ENCODE data around the gene CDC20. TPM values are rescaled to one million over a fixed set of nuclear protein-coding genes. Genes with fewer than 3 reads are reported as not detected.

Gene CDC20
- total and polyA plus RNA-seq, 7 experiments from 2014 or later: 0.38 to 101 (median 0.78) TPM; not detected in 2

DNA sequence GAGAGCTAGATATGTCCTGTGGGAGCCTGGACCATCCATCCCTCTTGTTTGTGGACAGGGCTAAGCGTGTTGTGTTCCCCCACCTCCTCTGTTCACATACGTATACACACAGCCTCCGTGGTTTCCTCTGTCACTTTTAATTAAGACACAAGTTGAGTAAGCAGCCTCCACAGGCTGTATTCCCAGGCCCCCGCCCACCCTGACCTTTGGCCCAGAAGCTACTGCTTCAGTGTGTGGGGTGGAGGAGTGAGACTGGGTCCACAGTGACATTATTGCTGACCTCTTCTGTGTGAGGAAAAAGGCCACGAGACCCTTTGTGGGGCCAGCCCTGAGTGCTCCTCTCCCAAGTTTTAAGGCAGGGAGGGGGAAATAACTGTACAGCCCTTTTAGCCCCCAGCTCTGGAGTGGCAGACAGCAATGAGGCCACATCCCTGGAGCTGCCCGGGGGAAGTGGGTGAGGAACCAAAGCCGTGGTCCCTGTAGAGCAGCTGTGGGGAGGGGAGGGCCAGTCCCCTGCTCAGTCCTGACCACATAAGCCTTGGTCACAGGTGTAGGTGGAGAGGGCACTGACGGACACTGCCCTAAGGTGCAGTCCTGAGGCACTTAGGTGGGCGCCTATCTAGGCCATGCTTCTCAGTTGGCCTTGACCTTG, 4.6 kb downstream of the CDC20 start:
- Histone ChIP-seq H3K27ac (ENCODE audit: low read depth, low read length) (no peak overlapping the region), H3K9me3 (ENCODE audit: control insufficient read depth in 2 of 3, low read length in 3 of 3) (no peaks in the 10 kb centered on the region), H3K27me3 (ENCODE audit: control insufficient read depth in 2 of 2, insufficient read depth in 2 of 2, low read length in 2 of 2) (no peaks in the 10 kb centered on the region), H3K36me3 (ENCODE audit: control insufficient read depth in 2 of 3, insufficient read depth in 3 of 3, low read length in 3 of 3) (peaks cover 10 to 39% (median 10%) of the 10 kb centered on the region in 3 experiments), H3K4me3 (ENCODE audit: low read length) (no peak overlapping the region), H3K4me1 (ENCODE audit: control insufficient read depth in 2 of 2, insufficient read depth in 2 of 2, low read length in 2 of 2) (peaks cover 11 to 21% of the 10 kb centered on the region in 2 donors)
- peak overlapping the region in 1 of 10 donors; percentile 25 for H3K4me3 Mint-ChIP-seq
- no peaks in the 10 kb centered on the region for H3K27me3 Mint-ChIP-seq
- ATAC-seq: no peak
- intact Hi-C loops (cut with micrococcal nuclease): loop anchor here (10.0 kb wide), 4 partner anchors 291 to 611 kb away; partner anchors contain the start of genes ATP6V0B (in 1 of the 2), B4GALT2 (in 1 of the 2), DPH2 (in 1 of the 2) and KDM4A (in 1 of the 2)
- ChIA-PET CTCF (no interaction called here), POLR2A (interaction anchor here (1.0 kb wide), 1 partner anchor 27 kb away, joined by 3 read pairs; the partner anchor contains the start of genes MED8 and SZT2)
- H3K36me3 Mint-ChIP-seq: peaks cover 5 to 59% (median 13%) of the 10 kb centered on the region in 5 donors
- no peak overlapping the region for H3K27ac Mint-ChIP-seq
- DNase-seq: no peak
- no peaks in the 10 kb centered on the region for H3K9me3 Mint-ChIP-seq
- peaks cover 18 to 68% (median 34%) of the 10 kb centered on the region in 7 donors for H3K4me1 Mint-ChIP-seq

DNA sequence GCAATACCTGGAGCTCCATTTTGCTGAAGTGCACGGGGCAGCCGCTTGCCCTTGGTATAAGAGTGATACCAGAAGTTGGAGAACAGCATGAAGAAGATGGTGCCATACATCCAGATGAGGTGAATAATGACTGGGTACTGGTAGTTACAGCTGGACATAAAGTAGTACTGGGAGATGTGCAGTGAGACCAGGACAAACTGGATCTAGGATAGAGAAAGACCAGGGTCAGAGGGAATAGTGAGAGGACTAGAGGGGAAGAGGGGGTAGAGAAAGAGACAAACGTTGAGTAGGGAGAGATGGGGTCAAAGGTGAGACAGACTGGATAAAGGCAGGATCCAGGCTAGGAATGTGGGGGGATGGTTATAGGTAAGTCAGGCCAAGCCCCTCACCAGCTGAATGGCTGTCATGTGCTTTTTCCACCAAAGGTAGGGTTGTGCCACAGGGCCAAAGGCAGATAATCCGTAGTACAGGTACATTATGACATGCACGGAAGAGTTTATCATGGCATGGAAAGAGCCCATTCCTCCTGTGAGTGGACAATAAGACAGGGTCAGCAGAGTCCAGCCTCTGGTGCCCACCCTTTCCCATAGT, 5.2 kb downstream of the CDC20 start:
- Histone ChIP-seq H3K4me3 (ENCODE audit: low read length) (no peak overlapping the region), H3K27ac (ENCODE audit: low read depth, low read length) (no peak overlapping the region), H3K36me3 (ENCODE audit: control insufficient read depth in 2 of 3, insufficient read depth in 3 of 3, low read length in 3 of 3) (peaks cover 10 to 39% (median 10%) of the 10 kb centered on the region in 3 experiments), H3K4me1 (ENCODE audit: control insufficient read depth in 2 of 2, insufficient read depth in 2 of 2, low read length in 2 of 2) (peaks cover 15 to 26% of the 10 kb centered on the region in 2 donors), H3K27me3 (ENCODE audit: control insufficient read depth in 2 of 2, insufficient read depth in 2 of 2, low read length in 2 of 2) (no peaks in the 10 kb centered on the region), H3K9me3 (ENCODE audit: control insufficient read depth in 2 of 3, low read length in 3 of 3) (no peaks in the 10 kb centered on the region)
- no peak for DNase-seq
- ChIA-PET POLR2A (interaction anchor here (1.0 kb wide), 1 partner anchor 26 kb away, joined by 3 read pairs; the partner anchor contains the start of genes MED8 and SZT2), CTCF (interaction anchor here (0.6 kb wide), 1 partner anchor 56 kb away, joined by 5 read pairs; no protein-coding TSS in a partner anchor)
- ATAC-seq: no peak
- H3K9me3 Mint-ChIP-seq: no peaks in the 10 kb centered on the region
- peaks cover 19 to 73% (median 35%) of the 10 kb centered on the region in 7 donors for H3K4me1 Mint-ChIP-seq
- peak overlapping the region in 1 of 9 donors; percentile 68 for H3K27ac Mint-ChIP-seq
- peaks cover 5 to 59% (median 13%) of the 10 kb centered on the region in 5 donors for H3K36me3 Mint-ChIP-seq
- peak overlapping the region in 1 of 10 donors; percentile 23 for H3K4me3 Mint-ChIP-seq
- intact Hi-C loops (cut with micrococcal nuclease): loop anchor here (10.0 kb wide), 4 partner anchors 291 to 611 kb away; partner anchors contain the start of genes ATP6V0B (in 1 of the 2), B4GALT2 (in 1 of the 2), DPH2 (in 1 of the 2) and KDM4A (in 1 of the 2)
- H3K27me3 Mint-ChIP-seq: no peaks in the 10 kb centered on the region

DNA sequence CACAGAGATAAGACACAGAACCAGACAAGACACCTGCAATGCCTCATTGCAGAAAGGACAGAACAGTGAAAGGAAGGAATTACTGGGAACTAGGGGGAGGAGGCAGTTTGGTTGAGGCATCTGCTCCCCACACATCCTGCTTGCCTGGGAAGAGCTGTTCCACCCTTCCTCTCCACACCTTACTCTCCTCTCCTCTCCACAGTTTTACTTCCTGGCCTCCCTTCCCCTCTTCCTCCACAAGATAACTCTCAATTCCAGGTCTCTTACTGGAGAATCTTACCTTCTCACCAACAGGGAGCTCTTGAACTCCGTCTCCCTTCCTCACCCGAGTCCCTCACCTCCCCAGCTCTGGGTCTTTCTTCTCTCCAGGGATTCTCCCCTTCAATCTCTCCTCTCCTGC, 6.9 kb downstream of the CDC20 start:
- H3K4me1 Mint-ChIP-seq: peaks cover 24 to 63% (median 32%) of the 10 kb centered on the region in 7 donors
- DNase-seq: no peak
- H3K27ac ChIP-seq (ENCODE audit: low read depth, low read length): peak overlapping the region; percentile 90
- ATAC-seq: no peak
- intact Hi-C loops (cut with micrococcal nuclease): loop anchor here (5.0 to 10.0 kb wide), 6 partner anchors 87 to 847 kb away; partner anchors contain the start of genes HYI (in 2 of the 2), ATP6V0B (in 1 of the 2), B4GALT2 (in 1 of the 2) and DMAP1 (in 1 of the 2)
- H3K9me3 Mint-ChIP-seq: no peaks in the 10 kb centered on the region
- ChIA-PET POLR2A (interaction anchor here (0.5 kb wide), 1 partner anchor 550 kb away, joined by 4 read pairs; no protein-coding TSS in a partner anchor), CTCF (no interaction called here)
- H3K27ac Mint-ChIP-seq: peak overlapping the region; percentile 43 to 94 (median 74)
- peaks cover 5 to 50% (median 13%) of the 10 kb centered on the region in 5 donors for H3K36me3 Mint-ChIP-seq
- peaks cover 10 to 39% (median 10%) of the 10 kb centered on the region in 3 experiments for H3K36me3 ChIP-seq (ENCODE audit: control insufficient read depth in 2 of 3, insufficient read depth in 3 of 3, low read length in 3 of 3)
- no peaks in the 10 kb centered on the region for H3K27me3 Mint-ChIP-seq
- H3K27me3 ChIP-seq (ENCODE audit: control insufficient read depth in 2 of 2, insufficient read depth in 2 of 2, low read length in 2 of 2): no peaks in the 10 kb centered on the region
- no peaks in the 10 kb centered on the region for H3K9me3 ChIP-seq (ENCODE audit: control insufficient read depth in 2 of 3, low read length in 3 of 3)
- peaks cover 13 to 22% of the 10 kb centered on the region in 2 donors for H3K4me1 ChIP-seq (ENCODE audit: control insufficient read depth in 2 of 2, insufficient read depth in 2 of 2, low read length in 2 of 2)
- peak overlapping the region; percentile 0 to 97 (median 78) for H3K4me3 Mint-ChIP-seq
- no peak overlapping the region for H3K4me3 ChIP-seq (ENCODE audit: low read length)

DNA sequence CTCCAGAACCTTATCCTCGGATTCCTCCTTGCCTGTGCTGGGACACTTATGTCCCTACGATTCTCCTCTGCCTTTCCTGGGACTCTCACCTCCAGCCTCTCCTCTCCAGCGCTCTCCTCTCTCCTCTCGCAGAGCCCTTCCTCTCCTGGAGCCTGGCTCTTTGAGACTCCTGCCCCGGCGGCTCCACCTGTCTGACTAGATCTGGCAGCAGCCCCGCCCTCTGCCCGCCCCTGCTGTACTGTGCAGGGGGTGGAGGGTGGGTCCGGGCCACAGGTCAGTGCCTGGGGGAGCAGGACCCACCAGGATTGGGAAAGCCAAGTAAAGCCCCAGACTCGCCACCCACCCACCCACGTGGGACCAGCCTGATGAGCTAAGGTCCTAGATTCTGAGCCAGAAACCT, 7.4 kb downstream of the CDC20 start:
- ChIA-PET CTCF (no interaction called here), POLR2A (no interaction called here)
- Histone ChIP-seq H3K27ac (ENCODE audit: low read depth, low read length) (peak overlapping the region; percentile 90), H3K4me3 (ENCODE audit: low read length) (no peak overlapping the region), H3K4me1 (ENCODE audit: control insufficient read depth in 2 of 2, insufficient read depth in 2 of 2, low read length in 2 of 2) (peaks cover 13 to 22% of the 10 kb centered on the region in 2 donors), H3K9me3 (ENCODE audit: control insufficient read depth in 2 of 3, low read length in 3 of 3) (no peaks in the 10 kb centered on the region), H3K36me3 (ENCODE audit: control insufficient read depth in 2 of 3, insufficient read depth in 3 of 3, low read length in 3 of 3) (peaks cover 10 to 39% (median 10%) of the 10 kb centered on the region in 3 experiments), H3K27me3 (ENCODE audit: control insufficient read depth in 2 of 2, insufficient read depth in 2 of 2, low read length in 2 of 2) (no peaks in the 10 kb centered on the region)
- Mint-ChIP-seq H3K27me3 (no peaks in the 10 kb centered on the region), H3K4me1 (peaks cover 24 to 63% (median 37%) of the 10 kb centered on the region in 7 donors), H3K27ac (peak overlapping the region; percentile 64 to 95 (median 85)), H3K9me3 (no peaks in the 10 kb centered on the region), H3K36me3 (peaks cover 5 to 48% (median 13%) of the 10 kb centered on the region in 5 donors), H3K4me3 (peak overlapping the region; percentile 6 to 97 (median 90))
- intact Hi-C loops (cut with micrococcal nuclease): loop anchor here (5.0 to 10.0 kb wide), 6 partner anchors 86 to 846 kb away; partner anchors contain the start of genes HYI (in 2 of the 2), ATP6V0B (in 1 of the 2), B4GALT2 (in 1 of the 2) and DMAP1 (in 1 of the 2)
- no peak for ATAC-seq
- no peak for DNase-seq

DNA sequence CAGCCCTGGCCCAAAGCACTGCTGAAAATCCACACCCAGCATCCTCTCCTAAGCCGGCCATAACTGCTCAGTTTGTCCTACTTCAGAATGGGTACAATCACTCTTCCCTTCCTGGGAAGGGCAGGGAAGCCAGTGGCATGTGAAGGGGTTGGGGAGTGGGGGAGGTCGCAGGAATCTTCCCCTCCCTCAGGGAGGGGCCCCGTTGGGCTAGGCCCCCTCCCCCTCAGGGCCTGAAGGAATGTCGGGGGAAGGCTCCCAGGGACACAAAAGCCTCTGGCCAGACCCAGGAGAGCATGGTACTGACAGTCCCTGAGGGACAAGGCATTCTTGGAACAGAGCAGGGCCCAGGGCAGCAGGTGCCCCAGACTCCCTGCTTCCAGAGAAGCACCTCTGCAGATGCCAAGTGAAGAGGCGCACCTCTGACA, 7.8 kb downstream of the CDC20 start:
- peak overlapping the region; percentile 90 for H3K27ac ChIP-seq (ENCODE audit: low read depth, low read length)
- peak overlapping the region; percentile 66 for H3K4me3 ChIP-seq (ENCODE audit: low read length)
- H3K4me3 Mint-ChIP-seq: peak overlapping the region; percentile 85 to 97 (median 90)
- DNase-seq: no peak
- ChIA-PET POLR2A (interaction anchor here (1.1 kb wide), 1 partner anchor 9 kb away, joined by 3 read pairs; no protein-coding TSS in a partner anchor), CTCF (interaction anchor here (0.6 kb wide), 1 partner anchor 279 kb away, joined by 3 read pairs; no protein-coding TSS in a partner anchor)
- no peaks in the 10 kb centered on the region for H3K27me3 Mint-ChIP-seq
- peaks cover 5 to 44% (median 13%) of the 10 kb centered on the region in 5 donors for H3K36me3 Mint-ChIP-seq
- H3K36me3 ChIP-seq (ENCODE audit: control insufficient read depth in 2 of 3, insufficient read depth in 3 of 3, low read length in 3 of 3): peaks cover 10 to 38% (median 10%) of the 10 kb centered on the region in 3 experiments
- intact Hi-C loops (cut with micrococcal nuclease): loop anchor here (5.0 to 10.0 kb wide), 6 partner anchors 86 to 846 kb away; partner anchors contain the start of genes HYI (in 2 of the 2), ATP6V0B (in 1 of the 2), B4GALT2 (in 1 of the 2) and DMAP1 (in 1 of the 2)
- H3K9me3 Mint-ChIP-seq: no peaks in the 10 kb centered on the region
- no peaks in the 10 kb centered on the region for H3K9me3 ChIP-seq (ENCODE audit: control insufficient read depth in 2 of 3, low read length in 3 of 3)
- H3K4me1 ChIP-seq (ENCODE audit: control insufficient read depth in 2 of 2, insufficient read depth in 2 of 2, low read length in 2 of 2): peaks cover 13 to 22% of the 10 kb centered on the region in 2 donors
- H3K27ac Mint-ChIP-seq: peak overlapping the region; percentile 85 to 95 (median 91)
- no peaks in the 10 kb centered on the region for H3K27me3 ChIP-seq (ENCODE audit: control insufficient read depth in 2 of 2, insufficient read depth in 2 of 2, low read length in 2 of 2)
- no peak for ATAC-seq
- peaks cover 24 to 59% (median 41%) of the 10 kb centered on the region in 7 donors for H3K4me1 Mint-ChIP-seq

Measured in naive thymus-derived CD4-positive, alpha-beta T cell (primary cell).